H9 (cell line): ENCODE data around the gene ZNF746. TPM values are rescaled to one million over a fixed set of nuclear protein-coding genes. Genes with fewer than 3 reads are reported as not detected.

ENCODE experiments used
- DNase-seq: peaks from one replicate; pipeline ENCODE4 v3.0.0-alpha.2; 2017
- H2AFZ ChIP-seq: one replicate; pipeline ENCODE4 v1.6.1; 2013; ENCODE audit warnings: mild to moderate bottlenecking, low read length, control low read depth, moderate library complexity
- H2AK5ac ChIP-seq: 2 replicates; pipeline ENCODE4 v1.6.1; 2013; ENCODE audit warnings: low read length, control low read depth, mixed read lengths; ENCODE audit not compliant: insufficient read length
- H2BK120ac ChIP-seq: one replicate; pipeline ENCODE4 v1.6.1; 2013; ENCODE audit warnings: low read depth, mild to moderate bottlenecking, low read length, control low read depth, inconsistent platforms; ENCODE audit not compliant: poor library complexity, severe bottlenecking
- H2BK12ac ChIP-seq: 2 replicates; pipeline ENCODE4 v1.6.1; 2013; ENCODE audit warnings: low read length, control low read depth, mixed read lengths, low read depth; ENCODE audit not compliant: insufficient read length
- H2BK15ac ChIP-seq: 2 replicates; pipeline ENCODE4 v1.6.1; 2013; ENCODE audit warnings: low read depth, low read length, control low read depth
- H2BK20ac ChIP-seq: one replicate; pipeline ENCODE4 v1.6.1; 2013; ENCODE audit warnings: low read depth, mild to moderate bottlenecking, low read length, control low read depth, inconsistent platforms; ENCODE audit not compliant: poor library complexity, severe bottlenecking
- H2BK5ac ChIP-seq: 2 replicates; pipeline ENCODE4 v1.6.1; 2013; ENCODE audit warnings: low read length, control low read depth, mixed read lengths; ENCODE audit not compliant: insufficient read length
- H3K14ac ChIP-seq: 2 replicates; pipeline ENCODE4 v1.6.1; 2013; ENCODE audit warnings: low read length, control low read depth; ENCODE audit not compliant: insufficient read depth
- H3K18ac ChIP-seq: 2 replicates; pipeline ENCODE4 v1.6.1; 2013; ENCODE audit warnings: low read depth, mild to moderate bottlenecking, mixed read lengths, low read length, control low read depth; ENCODE audit not compliant: insufficient read length
- H3K23ac ChIP-seq: 2 replicates; pipeline ENCODE4 v1.6.1; 2013; ENCODE audit warnings: low read length, control low read depth, mixed read lengths, low read depth; ENCODE audit not compliant: insufficient read length
- H3K23me2 ChIP-seq: 2 replicates; pipeline ENCODE4 v1.6.1; 2013; ENCODE audit warnings: low read depth, mild to moderate bottlenecking, mixed read lengths, low read length, control low read depth; ENCODE audit not compliant: insufficient read length, poor library complexity, severe bottlenecking
- H3K27ac ChIP-seq: 2 replicates; pipeline ENCODE4 v1.5.1; 2013; ENCODE audit warnings: low read length, control low read depth, mixed read lengths, low read depth; ENCODE audit not compliant: insufficient read length
- H3K27me3 ChIP-seq: 2 replicates; pipeline ENCODE4 v1.6.1; 2013; ENCODE audit warnings: low read length, control low read depth, inconsistent platforms; ENCODE audit not compliant: insufficient read depth
- H3K4ac ChIP-seq: 2 replicates; pipeline ENCODE4 v1.6.1; 2013; ENCODE audit warnings: low read depth, mild to moderate bottlenecking, control low read depth, inconsistent platforms, low read length, moderate library complexity
- H3K4me1 ChIP-seq: 2 replicates; pipeline ENCODE4 v1.6.1; 2013; ENCODE audit warnings: low read length, control low read depth, inconsistent platforms; ENCODE audit not compliant: insufficient read depth
- H3K4me2 ChIP-seq: 2 replicates; pipeline ENCODE4 v1.6.1; 2013; ENCODE audit warnings: low read length, control low read depth, mixed read lengths; ENCODE audit not compliant: insufficient read length, insufficient read depth
- H3K56ac ChIP-seq: 2 replicates; pipeline ENCODE4 v1.6.1; 2013; ENCODE audit warnings: low read depth, mild to moderate bottlenecking, mixed read lengths, low read length, control low read depth; ENCODE audit not compliant: insufficient read length
- H3K79me1 ChIP-seq: 2 replicates; pipeline ENCODE4 v1.6.1; 2013; ENCODE audit warnings: low read depth, mild to moderate bottlenecking, moderate library complexity, low read length, control low read depth, inconsistent platforms; ENCODE audit not compliant: insufficient read depth, poor library complexity, severe bottlenecking
- H3K79me2 ChIP-seq: 2 replicates; pipeline ENCODE4 v1.6.1; 2013; ENCODE audit warnings: low read length, control low read depth, inconsistent platforms; ENCODE audit not compliant: insufficient read depth
- H3K9ac ChIP-seq: 2 replicates; pipeline ENCODE4 v1.6.1; 2013; ENCODE audit warnings: low read length, control low read depth, mixed read lengths; ENCODE audit not compliant: insufficient read length; ENCODE audit errors: extremely low read depth
- H3K9me3 ChIP-seq: one replicate; pipeline ENCODE4 v1.6.1; 2013; ENCODE audit warnings: low read depth, low read length, inconsistent platforms; ENCODE audit not compliant: control insufficient read depth
- H3T11ph ChIP-seq: one replicate; pipeline ENCODE4 v1.6.1; 2013; ENCODE audit warnings: mild to moderate bottlenecking, low read length, control low read depth, inconsistent platforms
- H4K20me1 ChIP-seq: one replicate; pipeline ENCODE4 v1.6.1; 2013; ENCODE audit not compliant: control insufficient read depth, insufficient read length, insufficient read depth
- H4K5ac ChIP-seq: 2 replicates; pipeline ENCODE4 v1.6.1; 2013; ENCODE audit warnings: low read depth, mild to moderate bottlenecking, mixed read lengths, low read length, control low read depth; ENCODE audit not compliant: insufficient read length
- H4K8ac ChIP-seq: replicated peaks from 2 replicates; pipeline ENCODE4 v1.6.1; 2013; ENCODE audit warnings: low read length, control low read depth, mixed read lengths, low read depth; ENCODE audit not compliant: insufficient read length
- H4K91ac ChIP-seq: 2 replicates; pipeline ENCODE4 v1.6.1; 2013; ENCODE audit warnings: low read depth, mild to moderate bottlenecking, moderate library complexity, mixed read lengths, low read length, control low read depth; ENCODE audit not compliant: insufficient read length
- H3K27ac Mint-ChIP-seq, 3 experiments: 2 replicates in 2 of 3; 3 replicates in 1 of 3; pipeline ENCODE4 v1.8.0; 2020 to 2021; ENCODE audit warnings: mixed read lengths in 3 of 3, mild to moderate bottlenecking in 1 of 3, moderate library complexity in 1 of 3
- H3K27me3 Mint-ChIP-seq: 2 replicates; pipeline ENCODE4 v1.8.0; 2021; ENCODE audit warnings: low read depth, mild to moderate bottlenecking, moderate library complexity, mixed read lengths
- H3K36me3 Mint-ChIP-seq, 3 experiments: 2 replicates in 2 of 3; 3 replicates in 1 of 3; pipeline ENCODE4 v1.8.0; 2020 to 2021; ENCODE audit warnings: low read depth in 3 of 3, mixed read lengths in 3 of 3; ENCODE audit not compliant: insufficient read depth in 1 of 3
- H3K4me1 Mint-ChIP-seq, 2 experiments: 2 replicates each; pipeline ENCODE4 v1.8.0; 2020; ENCODE audit warnings: mixed read lengths in 2 of 2
- H3K4me3 Mint-ChIP-seq, 2 experiments: 2 replicates in 1 of 2; 3 replicates in 1 of 2; pipeline ENCODE4 v1.8.0; 2020 to 2021; ENCODE audit warnings: mild to moderate bottlenecking in 2 of 2, mixed read lengths in 2 of 2, moderate library complexity in 1 of 2
- H3K9me3 Mint-ChIP-seq, 2 experiments: 2 replicates in 1 of 2; 3 replicates in 1 of 2; pipeline ENCODE4 v1.8.0; 2020; ENCODE audit warnings: mild to moderate bottlenecking in 2 of 2, mixed read lengths in 2 of 2, moderate library complexity in 1 of 2
- CTCF ChIP-seq: fragments of 200-600 bp; sonication (generic); conservative IDR thresholded peaks from 3 replicates; pipeline ENCODE4 v1.8.0; 2021; ENCODE audit warnings: antibody characterized with exemption, mild to moderate bottlenecking
- WGBS: extraction: QIAGEN DNeasy Blood & Tissue Kit; methylation state at CpG from one replicate; pipeline ENCODE4 v1.1.7; 2013; ENCODE audit warnings: missing lambda C conversion rate, low lambda C conversion rate, mixed read lengths; ENCODE audit not compliant: insufficient read length; ENCODE audit errors: extremely low coverage; 5-methylcytosine and 5-hydroxymethylcytosine counted together
- total RNA-seq: library from RNA; stranded (reverse); gene quantifications from 2 replicates; pipeline ENCODE4 v1.2.1, GENCODE V29; 2021

ZNF746 gene
- total RNA-seq, 1 experiment from 2014 or later = 26.7 TPM

GRCh38 chr7:149529136-149529718 lies 31.6 kb upstream of the ZNF746 start:
- Histone ChIP-seq H2AFZ (no peak overlapping the region), H4K5ac (no peak overlapping the region), H3K14ac (no peak overlapping the region), H2BK15ac (no peak overlapping the region), H4K91ac (no peak overlapping the region), H3T11ph (no peak overlapping the region), H4K20me1 (no peaks in the 10 kb centered on the region), H2BK120ac (no peak overlapping the region), H3K79me1 (no peaks in the 10 kb centered on the region), H2BK5ac (no peak overlapping the region), H3K9ac (no peak overlapping the region), H2BK12ac (no peak overlapping the region), H2BK20ac (no peak overlapping the region), H3K56ac (no peak overlapping the region), H3K9me3 (peaks cover 51% of the 10 kb centered on the region), H3K27ac (no peak overlapping the region), H2AK5ac (no peak overlapping the region), H4K8ac (no peak overlapping the region), H3K23me2 (no peaks in the 10 kb centered on the region), H3K4me2 (no peak overlapping the region), H3K27me3 (no peaks in the 10 kb centered on the region), H3K23ac (no peak overlapping the region), H3K79me2 (no peaks in the 10 kb centered on the region), H3K4ac (no peak overlapping the region), H3K4me1 (no peaks in the 10 kb centered on the region), H3K18ac (no peak overlapping the region)
- peaks cover 8 to 18% (median 10%) of the 10 kb centered on the region in 3 experiments; a peak in 6 of 7 replicates for H3K36me3 Mint-ChIP-seq
- peaks cover 6% of the 10 kb centered on the region; the same call in 1 of the 2 replicates for H3K27me3 Mint-ChIP-seq
- H3K4me3 Mint-ChIP-seq = no peak overlapping the region
- H3K4me1 Mint-ChIP-seq = no peaks in the 10 kb centered on the region
- H3K27ac Mint-ChIP-seq = no peak overlapping the region
- WGBS = no CpG with 5 or more reads among the region's 4 CpGs
- no peak for DNase-seq
- peaks cover 68 to 74% of the 10 kb centered on the region in 2 experiments for H3K9me3 Mint-ChIP-seq
- no peak for TF ChIP-seq CTCF
